HCEC 1CT (cell line): Measurements from ENCODE around the gene SOWAHB.
A peak's percentile ranks its signal among the peaks of the same experiment; 100 is the strongest.
"Not testable (repeated sequence)": the region's sequence is repeated elsewhere in the genome, so short reads cannot be mapped to it uniquely, and the experiment has no call there.

Source experiments
- DNase-seq: peaks from one replicate; pipeline ENCODE4 v3.0.0-alpha.2; 2017

The SOWAHB gene

GRCh38 chr4:76895619-76896018 is 2.3 kb downstream of the SOWAHB start:
- no peak for DNase-seq

- DNase-seq: no peak
These were observed 3.2 kb downstream of the SOWAHB start for GRCh38 chr4:76894537-76895255.

DNA sequence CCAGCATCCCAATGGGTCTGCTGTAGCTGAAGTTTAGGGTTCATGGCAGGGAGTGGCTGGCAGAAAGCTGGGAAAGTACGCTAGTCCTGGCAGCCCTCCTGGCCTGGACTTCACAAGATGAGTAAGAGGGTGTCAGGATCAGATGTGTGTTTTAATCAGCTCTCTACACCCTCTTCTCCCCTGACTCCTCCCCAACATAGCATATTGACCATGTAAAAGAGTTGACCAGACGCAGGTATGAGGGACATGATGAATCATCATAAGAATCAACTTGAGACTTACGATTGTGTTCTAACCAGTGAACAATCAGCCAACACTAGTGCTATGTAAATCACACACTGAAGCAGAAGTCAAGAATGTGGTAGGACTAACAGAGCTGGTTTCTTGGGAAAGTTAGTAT is 5.3 kb downstream of the SOWAHB start:
- no peak for DNase-seq

DNA sequence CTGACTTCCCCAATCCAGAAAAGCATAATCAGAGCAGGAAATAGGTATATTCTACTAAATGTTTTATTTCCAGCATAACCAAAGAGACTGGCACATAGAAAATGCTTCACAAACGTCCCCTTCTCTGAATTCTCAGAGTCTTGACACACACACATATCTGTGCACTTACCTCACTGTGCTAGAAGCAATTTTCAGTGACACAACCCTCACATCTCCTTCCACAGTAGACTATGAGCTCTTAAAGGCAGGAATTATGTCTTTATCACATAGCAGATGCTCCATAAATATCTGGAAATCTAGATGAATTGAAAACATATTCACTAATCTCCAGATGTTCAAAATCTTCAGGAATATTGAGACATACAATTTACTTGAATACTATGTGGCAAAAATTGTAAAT is 5.9 kb downstream of the SOWAHB start:
- DNase-seq: no peak

GRCh38 chr4:76886848-76887441 is 11.0 kb downstream of the SOWAHB start:
- DNase-seq: no peak

DNA sequence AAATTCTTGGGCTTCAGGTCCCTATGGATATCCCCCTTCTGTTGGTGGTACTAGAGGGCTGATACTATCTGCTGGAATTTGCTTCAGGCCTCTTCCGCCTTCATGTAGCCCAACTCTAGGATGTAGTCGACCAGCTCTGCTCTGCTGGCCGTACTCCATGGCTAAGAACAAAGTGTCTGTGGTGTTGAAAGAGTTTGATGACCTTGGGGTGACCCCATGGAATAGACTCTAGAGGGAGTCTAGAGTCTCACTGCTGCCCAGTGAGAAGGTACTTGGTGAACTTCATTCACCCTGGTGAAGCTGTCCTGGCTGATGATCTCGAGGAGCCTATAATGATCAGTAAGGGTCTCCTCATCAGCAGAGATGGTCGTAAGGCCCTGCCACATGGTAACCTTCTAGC is 11.7 kb downstream of the SOWAHB start:
- no peak for DNase-seq

DNA sequence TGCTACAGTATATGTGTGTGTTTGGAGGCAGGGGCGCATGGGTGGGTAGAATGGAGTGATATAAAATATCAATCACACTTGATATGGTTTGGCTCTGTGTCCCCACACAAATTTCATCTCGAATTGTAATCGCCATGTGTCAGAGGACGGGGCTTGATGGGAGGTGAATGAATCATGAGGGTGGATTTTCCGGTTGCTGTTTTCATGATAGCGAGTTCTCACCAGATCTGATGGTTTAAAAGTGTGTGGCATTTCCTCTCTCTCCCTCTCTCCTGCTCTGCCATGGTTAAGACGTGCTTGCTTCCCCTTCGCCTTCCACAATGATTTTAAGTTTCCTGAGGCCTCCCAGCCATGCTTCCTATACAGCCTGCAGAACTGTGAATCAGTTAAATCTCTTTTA is 14.8 kb downstream of the SOWAHB start:
- no peak for DNase-seq

DNA sequence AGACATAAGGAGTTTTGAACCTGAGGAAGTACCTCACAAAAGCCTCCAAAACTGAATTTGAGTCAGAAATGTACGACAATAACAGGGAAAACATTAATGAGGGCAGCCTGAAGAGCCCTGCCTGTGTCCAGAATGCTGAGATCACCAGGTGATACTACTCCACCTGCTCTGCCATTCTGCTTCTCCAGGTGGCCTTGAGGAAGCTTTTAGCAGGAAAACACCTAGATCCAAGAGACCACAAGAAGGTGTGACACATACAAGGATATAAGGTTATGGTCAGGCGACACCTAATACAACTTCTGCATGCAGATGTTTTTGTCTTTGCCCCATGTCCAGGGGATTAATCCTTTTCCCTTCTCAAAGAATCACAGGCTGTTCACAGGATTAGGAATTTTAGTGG is 15.3 kb downstream of the SOWAHB start:
- no peak for DNase-seq

DNA sequence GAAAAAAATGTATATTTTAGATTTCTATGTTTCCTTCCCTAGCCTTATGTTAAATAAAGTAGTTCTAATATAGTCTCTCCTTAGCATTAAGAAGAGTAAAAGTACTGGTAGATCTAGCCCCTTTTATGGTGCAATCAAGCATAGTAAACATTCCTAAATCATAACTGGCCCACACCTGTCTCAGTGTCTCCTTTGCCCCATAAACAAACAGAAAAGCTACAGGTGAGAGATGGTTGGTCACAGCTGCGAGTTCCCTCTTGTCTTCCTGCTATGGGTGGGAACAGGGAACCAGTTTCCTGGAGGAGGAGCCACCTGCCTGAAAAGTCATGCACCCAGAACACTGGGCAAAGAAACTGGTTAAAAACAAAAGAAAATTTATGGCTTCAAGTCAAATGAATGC is 16.6 kb downstream of the SOWAHB start:
- DNase-seq: no peak

DNA sequence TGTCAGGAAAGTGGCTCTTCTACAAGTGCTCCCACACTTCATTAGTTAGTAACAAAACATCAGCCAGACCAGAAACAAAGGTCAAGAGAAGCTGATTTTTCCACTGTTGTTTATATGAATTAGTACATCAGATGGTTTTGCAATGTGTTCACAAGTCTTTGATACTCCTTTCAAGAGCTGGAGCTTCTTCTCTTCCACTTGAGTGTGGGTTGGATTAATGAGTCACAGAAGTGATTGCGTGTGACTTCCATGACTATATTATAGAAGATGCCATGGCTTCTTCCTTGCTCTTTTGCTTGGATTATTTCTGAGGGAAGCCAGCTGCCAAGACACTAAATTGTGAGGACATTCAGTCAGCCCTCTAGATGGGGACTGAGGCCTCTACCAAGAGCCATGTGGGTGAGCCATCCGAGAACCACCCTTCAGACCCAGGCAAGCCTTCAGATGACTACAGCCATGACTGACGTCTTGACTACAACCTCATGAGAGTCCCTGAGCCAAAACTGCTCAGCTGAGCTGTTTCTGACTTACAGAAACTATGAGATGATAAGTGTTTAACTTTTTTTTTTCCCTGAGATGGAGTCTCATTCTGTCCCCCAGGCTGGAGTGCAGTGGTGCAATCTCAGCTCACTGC is 18.1 kb downstream of the SOWAHB start:
- DNase-seq: peak; percentile 35

DNA sequence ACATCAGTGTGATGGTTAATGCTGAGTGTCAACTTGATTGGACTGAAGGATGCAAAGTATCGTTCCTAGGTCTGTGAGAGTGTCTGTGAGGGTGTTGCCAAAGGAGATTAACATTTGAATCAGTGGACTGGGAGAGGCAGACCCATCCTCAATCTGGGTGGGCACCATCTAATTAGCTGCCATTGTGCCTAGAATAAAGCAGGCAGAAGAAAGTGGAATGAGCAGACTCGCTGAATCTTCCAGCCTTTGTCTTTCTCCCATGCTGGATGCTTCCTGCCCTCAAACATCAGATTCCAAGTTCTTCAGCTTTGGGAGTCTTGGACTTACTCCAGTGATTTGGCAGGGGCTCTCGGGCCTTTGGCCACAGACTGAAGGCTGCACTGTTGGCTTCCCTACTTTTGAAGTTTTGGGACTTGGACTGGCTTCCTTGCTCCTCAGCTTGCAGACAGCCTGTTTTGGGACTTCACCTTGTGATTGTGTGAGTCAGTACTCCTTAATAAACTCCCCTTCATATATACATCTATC is 19.2 kb downstream of the SOWAHB start:
- not testable (repeated sequence) for DNase-seq

DNA sequence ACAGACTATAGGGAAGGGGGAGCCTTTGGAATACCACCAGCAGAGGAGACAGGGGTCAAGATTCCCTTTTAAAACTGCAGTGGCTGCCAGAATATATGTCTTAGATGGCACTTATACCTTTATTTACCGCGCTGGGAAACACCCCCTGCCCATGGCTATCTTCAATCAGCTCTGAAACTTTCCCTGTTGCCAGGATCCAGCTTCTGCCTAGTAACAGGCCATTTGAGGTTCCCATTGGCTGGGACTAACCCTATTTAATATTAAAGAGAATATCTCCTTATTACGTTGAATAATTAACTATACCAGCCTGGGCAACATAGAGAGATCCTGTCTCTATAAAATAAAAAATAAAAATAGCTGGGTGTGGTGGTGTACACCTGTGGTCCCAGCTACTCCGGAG is 23.8 kb downstream of the SOWAHB start:
- no peak for DNase-seq

GRCh38 chr4:76873495-76873894 is 24.4 kb downstream of the SOWAHB start:
- DNase-seq: no peak

- no peak for DNase-seq
These were observed 25.4 kb downstream of the SOWAHB start for GRCh38 chr4:76872556-76872955.

DNA sequence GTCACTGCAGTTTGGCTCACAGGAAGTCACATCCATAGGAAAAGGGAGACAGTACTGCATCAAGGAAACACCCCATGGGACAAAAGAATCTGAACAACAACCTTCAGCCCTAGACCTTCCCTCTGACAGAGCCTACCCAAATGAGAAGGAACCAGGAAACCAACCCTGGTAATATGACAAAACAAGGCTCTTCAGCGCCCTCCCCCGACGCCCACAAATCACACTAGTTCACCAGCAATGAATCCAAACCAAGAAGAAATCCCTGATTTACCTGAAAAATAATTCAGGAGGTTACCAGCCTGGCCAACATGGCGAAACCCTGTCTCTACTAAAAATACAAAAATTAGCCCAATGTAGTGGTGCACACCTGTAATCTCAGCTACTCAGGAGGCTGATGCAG is 29.2 kb downstream of the SOWAHB start:
- not testable (repeated sequence) for DNase-seq

DNA sequence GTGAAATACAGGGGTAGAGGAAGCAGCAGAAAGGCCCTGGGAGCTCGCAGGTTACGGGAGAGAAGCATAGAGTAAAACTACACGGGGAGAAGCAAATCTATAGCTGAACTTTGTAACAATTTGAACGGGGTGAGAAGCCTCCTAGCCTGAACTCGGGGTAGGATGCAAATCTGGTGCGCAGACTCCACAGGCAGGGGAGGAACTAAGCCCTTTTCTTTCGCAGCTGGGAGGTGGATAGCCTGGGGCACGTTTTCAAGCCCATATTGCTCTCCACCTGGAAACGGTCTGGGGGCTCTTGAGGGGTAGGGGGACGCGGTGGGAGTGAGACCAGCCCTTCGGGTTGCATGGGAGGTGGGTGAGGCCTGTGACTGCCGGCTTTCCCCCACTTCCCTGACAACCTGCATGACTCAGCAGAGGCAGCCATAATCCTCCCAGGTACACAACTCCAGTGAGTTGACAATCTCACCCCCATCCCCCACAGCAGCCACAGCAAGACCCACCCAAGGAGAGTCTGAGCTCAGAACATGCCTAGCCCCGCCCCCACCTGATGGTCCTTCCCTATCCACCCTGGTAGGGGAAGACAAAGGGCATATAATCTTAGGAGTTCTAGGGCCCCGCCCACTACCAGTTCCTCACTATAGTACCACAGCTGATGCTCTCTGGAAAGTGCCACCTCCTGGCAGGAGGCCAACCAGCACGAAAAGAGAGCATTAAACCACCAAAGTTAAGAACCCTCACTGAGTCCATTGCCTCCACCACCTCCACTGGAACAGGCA is 29.9 kb downstream of the SOWAHB start:
- no peak for DNase-seq

DNA sequence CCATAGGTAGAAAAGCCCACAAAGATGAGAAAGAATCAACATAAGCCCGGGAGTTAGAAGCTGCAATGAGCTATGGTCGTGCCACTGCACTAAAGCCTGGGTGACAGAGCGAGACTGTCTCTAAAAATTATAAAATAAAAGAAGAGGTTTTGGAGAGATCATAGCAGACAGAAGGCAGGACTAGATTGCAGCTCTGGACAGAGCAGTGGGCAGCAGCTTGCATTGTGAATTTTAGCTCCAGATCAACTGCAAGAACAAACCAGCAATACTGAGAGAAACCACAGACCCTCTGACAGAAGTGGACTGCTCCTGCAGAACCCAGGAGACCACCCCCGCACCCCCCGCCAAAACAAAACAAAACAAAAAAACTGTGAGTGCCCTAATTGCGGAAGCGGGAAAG is 30.6 kb downstream of the SOWAHB start:
- DNase-seq: no peak

GRCh38 chr4:76866641-76867040 is 31.3 kb downstream of the SOWAHB start:
- no peak for DNase-seq

DNA sequence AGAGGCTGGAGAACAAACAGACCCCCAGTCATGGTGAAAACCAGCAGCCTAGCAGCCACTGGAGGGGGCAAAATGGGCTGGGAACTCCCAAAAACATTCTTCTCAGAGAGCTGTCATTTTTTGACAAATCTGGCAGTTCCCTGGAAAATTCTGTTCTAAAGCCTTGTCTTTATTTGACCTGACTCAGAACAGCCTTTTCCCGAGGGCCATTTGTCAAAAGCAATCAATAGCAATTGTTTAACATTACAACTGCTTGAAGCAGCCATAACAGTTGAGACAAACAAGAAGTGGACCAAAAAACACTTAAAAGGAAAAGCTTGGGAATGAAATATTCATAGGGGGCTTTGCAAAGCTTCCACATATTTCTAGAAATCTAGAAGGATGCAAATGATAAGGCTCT is 39.6 kb downstream of the SOWAHB start:
- DNase-seq: no peak

DNA sequence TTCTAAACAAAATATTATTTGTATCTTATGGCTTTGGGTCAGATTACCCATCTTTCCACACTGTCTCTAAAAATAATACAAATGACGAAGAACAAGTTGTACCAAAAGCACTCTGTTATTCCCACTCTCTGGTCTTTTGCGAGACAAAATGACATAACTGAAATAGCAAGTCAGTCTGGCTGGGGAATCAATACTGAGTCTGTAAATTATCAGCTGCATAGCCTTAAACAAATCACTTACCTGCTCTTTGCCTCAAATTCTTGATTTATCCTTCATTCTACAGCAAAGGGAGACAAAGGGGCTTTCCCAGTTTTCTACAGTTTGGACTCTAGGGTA is 40.9 kb downstream of the SOWAHB start:
- no peak for DNase-seq

DNA sequence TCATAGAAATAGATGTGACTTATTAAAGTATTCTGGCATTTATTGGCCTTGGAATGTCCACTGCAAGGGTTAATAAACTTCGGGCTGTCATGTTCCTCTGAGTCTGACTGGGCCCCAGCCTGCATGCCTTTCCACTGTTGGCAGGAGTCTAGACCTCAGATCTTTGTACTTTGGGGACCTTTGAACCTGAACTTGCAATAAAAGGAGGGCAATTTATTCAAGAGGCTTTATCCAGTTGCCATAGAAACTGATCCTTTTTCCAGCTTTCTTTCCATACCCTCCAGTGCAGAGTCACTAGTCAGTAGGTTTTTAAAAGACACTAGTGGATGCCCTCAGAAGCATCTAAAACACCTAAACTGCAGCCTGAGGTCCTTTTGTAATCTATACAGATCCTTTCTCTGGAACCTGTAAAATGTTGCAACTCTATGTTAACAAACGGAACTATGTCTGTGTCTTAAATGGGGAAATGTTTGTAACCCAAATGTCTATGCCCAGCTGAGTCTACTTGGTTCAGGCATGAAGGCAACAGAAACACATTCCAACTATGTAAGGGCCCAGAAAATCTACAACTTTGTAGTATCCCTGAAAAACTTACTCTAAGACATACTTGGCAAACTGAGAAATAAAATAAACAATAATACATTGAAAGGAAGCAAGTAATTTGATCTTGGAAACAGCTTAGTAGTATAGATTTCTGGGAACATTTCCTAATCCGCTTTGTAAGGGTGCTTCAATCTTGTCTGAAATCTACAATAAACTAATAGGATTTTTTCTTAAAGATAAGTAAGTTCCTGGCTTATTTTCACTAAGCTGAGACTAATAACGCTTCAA is 41.5 kb downstream of the SOWAHB start:
- DNase-seq: peak; percentile 24

DNA sequence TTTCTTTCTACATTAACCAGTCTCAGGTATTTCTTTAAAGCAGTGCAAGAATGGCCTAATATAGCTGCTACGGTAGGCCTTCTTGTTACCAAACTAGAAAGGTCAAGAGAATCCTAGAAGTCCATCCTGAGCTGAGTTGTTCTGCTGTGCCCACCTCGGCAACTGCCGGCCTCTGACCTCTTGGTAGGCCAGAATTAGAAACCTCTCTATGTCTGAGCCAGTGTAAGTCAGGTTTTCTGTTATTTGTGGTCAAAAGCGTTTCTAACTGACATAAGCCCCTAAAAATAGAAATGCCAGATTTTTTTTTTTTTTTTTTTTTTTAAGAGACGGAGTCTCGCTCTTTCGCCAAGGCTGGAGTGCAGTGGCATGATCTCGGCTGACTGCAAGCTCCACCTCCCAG is 43.1 kb downstream of the SOWAHB start:
- DNase-seq: no peak

DNA sequence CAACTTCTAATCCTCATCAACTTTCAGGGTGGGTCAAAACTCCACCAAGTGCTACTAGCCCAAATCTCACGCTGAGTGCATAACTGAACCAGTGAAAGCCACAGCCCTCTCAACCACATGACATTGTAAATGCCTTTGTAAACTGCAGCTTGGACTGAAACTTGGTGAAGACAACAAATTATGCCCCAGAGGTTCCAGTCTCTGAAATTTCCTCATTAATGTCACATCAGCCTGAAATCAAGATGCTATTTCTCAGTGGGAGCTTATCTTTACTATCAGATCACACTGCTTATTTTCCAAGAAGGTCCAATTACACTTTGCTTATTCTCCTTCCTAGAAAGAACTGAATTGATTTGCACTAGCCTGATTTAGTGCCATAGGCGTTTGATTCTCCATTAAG is 46.6 kb downstream of the SOWAHB start:
- DNase-seq: no peak
